ENCODE results near the gene CIDEA.

CIDEA gene

GRCh38 chr18:12271376-12272235 lies 17.4 kb downstream of the CIDEA start:
- in situ Hi-C loops (cut with MboI; ENCODE audit: low sequenced_read_pairs), result no loop called here

GRCh38 chr18:12274793-12275192 lies 20.6 kb downstream of the CIDEA start:
- in situ Hi-C loops (cut with MboI; ENCODE audit: low sequenced_read_pairs), result no loop called here

- in situ Hi-C loops (cut with MboI; ENCODE audit: low sequenced_read_pairs), result no loop called here
Measured at GRCh38 chr18:12276736-12277554, 22.8 kb downstream of the CIDEA start.

- in situ Hi-C loops (cut with MboI; ENCODE audit: low sequenced_read_pairs), result no loop called here
Measured at GRCh38 chr18:12278215-12278671, 24.1 kb downstream of the CIDEA start.

- in situ Hi-C loops (cut with MboI; ENCODE audit: low sequenced_read_pairs), result no loop called here
Measured at GRCh38 chr18:12278741-12279682, 24.9 kb downstream of the CIDEA start.

- in situ Hi-C loops (cut with MboI; ENCODE audit: low sequenced_read_pairs), result no loop called here
Measured at GRCh38 chr18:12279781-12280531, 25.8 kb downstream of the CIDEA start.

GRCh38 chr18:12281861-12282260 lies 27.7 kb downstream of the CIDEA start:
- in situ Hi-C loops (cut with MboI; ENCODE audit: low sequenced_read_pairs), result no loop called here

GRCh38 chr18:12282442-12283039 lies 28.4 kb downstream of the CIDEA start:
- in situ Hi-C loops (cut with MboI; ENCODE audit: low sequenced_read_pairs), result no loop called here

- in situ Hi-C loops (cut with MboI; ENCODE audit: low sequenced_read_pairs), result no loop called here
Measured at GRCh38 chr18:12283256-12283655, 29.1 kb downstream of the CIDEA start.

GRCh38 chr18:12283666-12284065 lies 29.5 kb downstream of the CIDEA start:
- in situ Hi-C loops (cut with MboI; ENCODE audit: low sequenced_read_pairs), result no loop called here

GRCh38 chr18:12287131-12287681 lies 33.0 kb downstream of the CIDEA start:
- in situ Hi-C loops (cut with MboI; ENCODE audit: low sequenced_read_pairs), result no loop called here

GRCh38 chr18:12287684-12288402 lies 33.7 kb downstream of the CIDEA start:
- in situ Hi-C loops (cut with MboI; ENCODE audit: low sequenced_read_pairs), result no loop called here

GRCh38 chr18:12288403-12288755 lies 34.2 kb downstream of the CIDEA start:
- in situ Hi-C loops (cut with MboI; ENCODE audit: low sequenced_read_pairs), result no loop called here

- in situ Hi-C loops (cut with MboI; ENCODE audit: low sequenced_read_pairs), result no loop called here
Measured at GRCh38 chr18:12290086-12290485, 35.9 kb downstream of the CIDEA start.

- in situ Hi-C loops (cut with MboI; ENCODE audit: low sequenced_read_pairs), result no loop called here
Measured at GRCh38 chr18:12291161-12291560, 37.0 kb downstream of the CIDEA start.

GRCh38 chr18:12291690-12292089 lies 37.5 kb downstream of the CIDEA start:
- in situ Hi-C loops (cut with MboI; ENCODE audit: low sequenced_read_pairs), result no loop called here

GRCh38 chr18:12293831-12294230 lies 39.7 kb downstream of the CIDEA start:
- in situ Hi-C loops (cut with MboI; ENCODE audit: low sequenced_read_pairs), result no loop called here

GRCh38 chr18:12295389-12296086 lies 41.4 kb downstream of the CIDEA start:
- in situ Hi-C loops (cut with MboI; ENCODE audit: low sequenced_read_pairs), result no loop called here
